Activated CD4-positive, alpha-beta T cell treated with anti-CD3 and anti-CD28 coated beads, Interleukin-2, amount 10 ng/mL, durations not matched to agents 24 days and 14 days (primary cell): ENCODE results near the gene SIGLEC12. TPM values are rescaled to one million over a fixed set of nuclear protein-coding genes. Genes with fewer than 3 reads are reported as not detected.

Source experiments
- DNase-seq: peaks from one replicate; pipeline ENCODE4 v3.0.0; 2022
- H3K27ac Mint-ChIP-seq: one replicate; pipeline ENCODE4 v1.8.0; 2022; ENCODE audit warnings: mild to moderate bottlenecking, mixed read lengths
- H3K27me3 Mint-ChIP-seq: one replicate; pipeline ENCODE4 v1.8.0; 2022; ENCODE audit warnings: mixed read lengths
- H3K36me3 Mint-ChIP-seq: one replicate; pipeline ENCODE4 v1.8.0; 2022; ENCODE audit warnings: low read depth, mild to moderate bottlenecking, mixed read lengths
- H3K4me1 Mint-ChIP-seq: one replicate; pipeline ENCODE4 v1.8.0; 2021; ENCODE audit warnings: mixed read lengths
- H3K4me3 Mint-ChIP-seq: one replicate; pipeline ENCODE4 v1.8.0; 2022; ENCODE audit warnings: mild to moderate bottlenecking, moderate library complexity, mixed read lengths
- H3K9me3 Mint-ChIP-seq: one replicate; pipeline ENCODE4 v1.8.0; 2021; ENCODE audit warnings: mixed read lengths
- intact Hi-C: fragments of 100-400 bp; cut with micrococcal nuclease; formaldehyde crosslinking; loops from one replicate; pipeline ENCODE4 v1.15.1; 2023
- total RNA-seq: library from RNA; stranded (reverse); gene quantifications from 2 replicates; pipeline ENCODE4 v1.2.3, GENCODE V29; 2022

SIGLEC12 gene
- total RNA-seq, 1 donor from 2014 or later: 0.98 TPM

DNA sequence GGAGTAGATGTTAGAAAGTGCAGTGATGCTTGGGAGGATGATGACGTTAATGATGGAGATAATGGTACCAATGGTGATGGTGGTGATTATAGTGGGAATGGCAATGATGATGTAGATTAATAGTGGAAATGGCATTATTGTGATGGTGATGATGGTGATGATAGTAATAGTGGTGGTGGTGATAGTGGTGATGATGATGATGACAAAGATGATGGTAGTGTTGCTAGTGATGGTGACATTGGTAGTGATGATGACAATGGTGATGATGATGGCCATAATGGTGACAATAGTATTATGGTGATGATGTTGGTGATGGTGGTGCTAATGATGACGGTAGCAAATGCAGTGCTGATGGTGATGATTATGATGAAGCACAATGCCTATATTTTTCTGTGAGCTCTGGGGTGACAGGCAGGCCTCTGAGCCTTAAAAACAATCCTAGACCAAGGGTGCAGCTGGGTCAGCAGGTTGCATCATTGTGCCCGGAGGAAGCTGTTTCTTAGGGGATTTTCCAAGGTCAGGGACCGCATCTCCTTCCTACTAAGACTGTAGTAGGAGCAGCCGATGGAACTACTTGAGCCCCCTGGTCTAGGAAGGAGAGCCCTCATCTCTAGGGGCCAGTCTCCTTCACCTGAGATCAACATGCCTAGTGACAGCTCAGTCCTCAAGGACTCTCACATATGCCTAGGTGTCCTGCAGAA, 15.5 kb downstream of the SIGLEC12 start:
- Mint-ChIP-seq H3K4me3 (no peak overlapping the region), H3K27me3 (no peaks in the 10 kb centered on the region)
- intact Hi-C loops: no loop called here

DNA sequence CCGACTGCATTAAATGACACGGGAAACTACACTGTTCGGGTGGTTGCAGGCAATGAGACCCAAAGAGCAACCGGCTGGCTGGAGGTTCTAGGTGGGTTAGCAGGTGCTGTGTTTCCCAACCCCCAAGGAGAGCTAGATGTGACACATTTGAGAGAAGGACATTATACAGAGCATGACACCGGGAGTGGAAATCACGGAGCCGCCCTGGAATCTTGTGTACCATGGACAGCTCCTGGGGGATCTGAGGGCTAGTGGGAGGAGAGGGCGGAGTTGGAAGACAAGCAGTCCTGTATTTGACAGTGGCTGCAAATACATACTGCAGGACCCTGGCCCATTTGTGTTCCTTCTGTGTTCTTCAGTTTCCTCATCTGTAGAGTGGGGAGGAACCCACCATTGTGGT, 21.0 kb downstream of the SIGLEC12 start:
- no peak overlapping the region for H3K27ac Mint-ChIP-seq
- peaks cover 27% of the 10 kb centered on the region for H3K4me1 Mint-ChIP-seq
- no peak overlapping the region for H3K4me3 Mint-ChIP-seq
- no peak for DNase-seq
- H3K9me3 Mint-ChIP-seq: no peaks in the 10 kb centered on the region
- peaks cover 2% of the 10 kb centered on the region for H3K27me3 Mint-ChIP-seq
- intact Hi-C loops: no loop called here
- H3K36me3 Mint-ChIP-seq: no peaks in the 10 kb centered on the region

More for the DNA sequence above, 15.5 kb downstream of the SIGLEC12 start:
- peaks cover 4% of the 10 kb centered on the region for H3K36me3 Mint-ChIP-seq
- peaks cover 15% of the 10 kb centered on the region for H3K9me3 Mint-ChIP-seq
- no peak overlapping the region for H3K27ac Mint-ChIP-seq
- peaks cover 11% of the 10 kb centered on the region for H3K4me1 Mint-ChIP-seq
- DNase-seq: no peak

DNA sequence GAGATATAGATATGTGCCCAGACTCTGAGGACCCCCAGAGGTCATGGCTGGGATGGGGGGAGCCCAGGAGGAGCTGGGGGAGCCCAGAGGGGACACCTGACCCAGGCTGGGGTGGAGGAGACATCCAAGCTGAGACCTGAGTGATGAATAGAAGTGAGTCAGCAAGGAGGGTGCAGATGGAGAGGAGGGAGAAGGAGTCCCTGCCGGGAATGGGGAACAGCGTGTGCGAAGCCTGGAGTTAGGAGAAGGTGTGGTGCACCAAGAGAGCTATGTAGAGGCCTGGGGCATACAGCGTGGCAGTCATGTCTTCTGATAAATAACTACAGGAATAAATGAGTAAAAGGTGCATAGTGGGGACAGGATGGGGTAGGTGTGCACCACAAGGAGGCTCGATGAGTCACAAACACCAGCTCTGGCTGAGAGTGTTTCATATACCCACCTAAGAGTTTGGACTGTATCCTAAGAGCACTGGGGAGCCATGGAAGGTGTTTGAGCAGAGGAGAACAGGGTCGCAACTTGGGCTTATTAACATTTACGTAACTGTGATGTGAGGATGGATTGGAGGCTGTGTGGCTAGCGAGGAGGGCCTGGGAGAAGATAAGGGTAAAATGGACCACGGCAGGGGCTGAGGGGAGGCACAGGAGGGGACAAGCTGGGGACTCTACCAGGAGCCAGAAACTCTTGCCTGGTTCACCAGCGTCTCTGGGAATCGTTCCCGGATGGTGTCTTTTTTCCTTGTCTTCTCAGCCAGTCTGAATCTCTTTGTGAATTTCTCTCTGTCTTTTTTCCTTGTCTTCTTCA, 21.9 kb downstream of the SIGLEC12 start:
- peak overlapping the region; percentile 71 for H3K27ac Mint-ChIP-seq
- H3K36me3 Mint-ChIP-seq: no peaks in the 10 kb centered on the region
- peaks cover 28% of the 10 kb centered on the region for H3K4me1 Mint-ChIP-seq
- DNase-seq: no peak
- H3K4me3 Mint-ChIP-seq: peak overlapping the region; percentile 13
- peaks cover 2% of the 10 kb centered on the region for H3K27me3 Mint-ChIP-seq
- no peaks in the 10 kb centered on the region for H3K9me3 Mint-ChIP-seq
- intact Hi-C loops: loop anchor here (1.0 to 2.0 kb wide), 3 partner anchors 10 to 115 kb away; no protein-coding TSS in a partner anchor

DNA sequence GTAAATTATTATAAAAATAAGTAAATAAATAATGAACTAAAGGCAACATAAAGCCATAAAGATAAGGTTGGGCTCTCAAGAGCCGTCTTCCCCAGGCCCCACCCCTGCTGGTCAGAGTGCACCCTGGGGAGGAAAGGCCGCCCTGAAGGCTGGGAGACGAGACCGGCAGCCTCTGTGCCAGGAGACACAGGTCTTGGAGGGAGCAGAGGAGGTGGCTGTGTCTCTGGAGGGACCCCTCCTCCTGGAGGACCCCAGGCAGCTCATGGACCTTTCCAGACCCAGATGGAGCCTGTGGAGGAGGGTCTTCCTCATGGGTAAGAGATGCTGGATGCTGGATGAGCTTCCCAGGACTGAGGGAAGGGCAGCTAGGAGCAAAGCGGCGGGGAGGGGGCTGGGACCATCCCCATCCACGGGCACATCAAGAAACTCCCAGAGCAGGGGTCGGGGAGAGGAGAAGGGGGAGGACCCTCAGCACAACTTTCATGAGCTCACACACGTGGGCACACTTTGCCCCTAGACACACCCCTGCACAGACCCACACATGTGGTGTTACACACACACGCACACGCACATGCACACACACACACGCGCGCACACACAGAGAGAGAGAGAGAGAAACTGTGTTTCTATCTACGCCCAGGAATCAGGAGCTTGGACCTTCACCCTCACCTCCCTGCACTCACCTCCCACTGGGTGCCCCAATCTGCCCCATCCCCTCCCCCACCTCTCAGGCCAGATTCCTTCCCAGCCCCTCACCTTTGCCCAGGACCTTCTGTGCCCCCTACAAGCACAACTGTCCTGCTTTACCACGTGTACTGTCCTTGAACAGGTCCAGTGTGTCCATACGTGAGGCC, 23.0 kb downstream of the SIGLEC12 start, which contains the start of gene CEACAM18:
Gene CEACAM18 (plus strand): TSS at position 159 of the 854 bp plus-strand sequence.
- H3K27ac Mint-ChIP-seq: peak within 1 kb of the TSS; percentile 74
- no peak for DNase-seq
- H3K4me3 Mint-ChIP-seq: peak within 1 kb of the TSS; percentile 13

DNA sequence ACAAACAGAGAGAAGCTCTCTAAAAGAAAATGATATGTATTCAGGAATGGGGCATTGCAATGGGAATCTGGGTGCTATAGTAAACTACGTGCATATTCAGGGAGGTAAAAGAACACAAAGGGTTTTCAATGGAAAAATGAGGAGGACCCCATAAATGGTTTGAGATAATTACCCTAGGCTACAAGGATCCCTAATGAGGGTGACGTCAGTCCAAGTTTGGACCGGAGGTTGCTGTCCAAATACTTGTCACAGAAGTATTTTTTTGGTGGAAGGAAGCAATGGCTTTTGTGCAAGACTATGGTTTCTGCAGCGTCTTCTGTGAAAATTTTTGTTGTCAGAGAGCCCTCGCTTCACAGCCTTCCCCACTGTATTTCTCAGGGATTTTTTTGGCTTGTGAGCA, 24.3 kb downstream of the SIGLEC12 start:
- no peaks in the 10 kb centered on the region for H3K9me3 Mint-ChIP-seq
- no peak overlapping the region for H3K27ac Mint-ChIP-seq
- H3K27me3 Mint-ChIP-seq: peaks cover 4% of the 10 kb centered on the region
- intact Hi-C loops: no loop called here
- H3K4me3 Mint-ChIP-seq: no peak overlapping the region
- H3K4me1 Mint-ChIP-seq: peaks cover 41% of the 10 kb centered on the region
- no peaks in the 10 kb centered on the region for H3K36me3 Mint-ChIP-seq
- DNase-seq: no peak

More for the DNA sequence above, 23.0 kb downstream of the SIGLEC12 start, which contains the start of gene CEACAM18:
- intact Hi-C loops: loop anchor here (1.0 to 2.0 kb wide), 3 partner anchors 11 to 116 kb away; no protein-coding TSS in a partner anchor
- no peaks in the 10 kb centered on the region for H3K36me3 Mint-ChIP-seq
- peaks cover 4% of the 10 kb centered on the region for H3K27me3 Mint-ChIP-seq
- H3K9me3 Mint-ChIP-seq: no peaks in the 10 kb centered on the region
- peaks cover 31% of the 10 kb centered on the region for H3K4me1 Mint-ChIP-seq

DNA sequence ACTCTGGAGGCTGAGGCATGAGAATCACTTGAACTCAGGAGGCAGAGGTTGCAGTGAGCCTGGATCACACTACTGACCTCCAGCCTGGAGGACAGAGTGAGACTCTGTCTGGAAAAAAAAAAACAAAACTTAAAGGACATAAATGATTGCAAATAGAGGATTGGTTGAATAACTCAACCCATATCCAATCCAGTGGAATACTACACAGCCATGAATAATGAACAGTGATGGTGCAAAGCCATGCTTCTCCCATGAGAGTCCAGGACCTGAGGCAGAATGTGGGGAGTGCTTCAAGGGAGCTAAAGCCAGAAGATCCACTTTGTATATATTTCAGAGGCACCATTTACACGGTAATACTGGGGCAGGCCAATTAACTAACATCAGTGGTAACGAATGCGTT, 25.4 kb downstream of the SIGLEC12 start:
- Mint-ChIP-seq H3K27ac (no peak overlapping the region), H3K4me3 (no peak overlapping the region), H3K9me3 (no peaks in the 10 kb centered on the region), H3K4me1 (peaks cover 46% of the 10 kb centered on the region), H3K36me3 (no peaks in the 10 kb centered on the region), H3K27me3 (peaks cover 4% of the 10 kb centered on the region)
- intact Hi-C loops: no loop called here
- DNase-seq: no peak

DNA sequence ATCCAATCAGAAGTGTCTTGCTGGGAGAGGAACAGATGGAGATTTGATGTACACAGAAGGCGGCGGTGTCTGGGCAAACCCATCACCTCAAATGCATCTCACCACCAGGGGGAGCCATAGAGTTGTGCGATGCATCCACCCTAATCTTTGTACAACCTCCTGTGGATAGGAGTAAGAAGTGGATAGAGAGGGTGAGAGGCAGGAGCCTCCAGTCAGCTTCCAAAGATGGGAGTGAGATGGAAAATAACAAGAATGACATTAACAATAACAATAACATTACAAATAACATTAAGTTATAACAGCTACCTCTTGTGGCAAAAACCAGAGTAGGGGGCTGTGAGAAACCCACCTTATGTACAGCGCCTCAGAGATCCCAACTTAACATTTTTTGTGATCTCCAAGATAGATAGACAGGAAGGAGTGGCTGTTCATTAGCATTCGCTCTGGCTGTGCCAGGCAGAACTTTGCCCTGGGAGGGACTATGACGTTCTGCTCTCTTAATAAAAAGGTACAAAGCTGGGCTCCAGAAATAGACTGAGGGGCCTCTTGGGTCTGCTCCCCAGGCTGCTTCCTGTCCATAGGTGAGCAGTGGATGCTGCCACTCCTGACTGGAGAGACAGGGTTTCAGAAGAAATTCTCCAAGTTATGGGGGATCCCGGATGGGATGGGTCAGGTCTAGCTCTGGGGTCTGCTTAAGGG, 28.4 kb downstream of the SIGLEC12 start:
- intact Hi-C loops: loop anchor here (1.0 to 2.0 kb wide), 4 partner anchors 16 to 184 kb away; no protein-coding TSS in a partner anchor
- no peak overlapping the region for H3K27ac Mint-ChIP-seq
- no peak overlapping the region for H3K4me3 Mint-ChIP-seq
- peak; percentile 94 for DNase-seq
- H3K4me1 Mint-ChIP-seq: peaks cover 33% of the 10 kb centered on the region
- peaks cover 7% of the 10 kb centered on the region for H3K27me3 Mint-ChIP-seq
- no peaks in the 10 kb centered on the region for H3K9me3 Mint-ChIP-seq
- no peaks in the 10 kb centered on the region for H3K36me3 Mint-ChIP-seq

DNA sequence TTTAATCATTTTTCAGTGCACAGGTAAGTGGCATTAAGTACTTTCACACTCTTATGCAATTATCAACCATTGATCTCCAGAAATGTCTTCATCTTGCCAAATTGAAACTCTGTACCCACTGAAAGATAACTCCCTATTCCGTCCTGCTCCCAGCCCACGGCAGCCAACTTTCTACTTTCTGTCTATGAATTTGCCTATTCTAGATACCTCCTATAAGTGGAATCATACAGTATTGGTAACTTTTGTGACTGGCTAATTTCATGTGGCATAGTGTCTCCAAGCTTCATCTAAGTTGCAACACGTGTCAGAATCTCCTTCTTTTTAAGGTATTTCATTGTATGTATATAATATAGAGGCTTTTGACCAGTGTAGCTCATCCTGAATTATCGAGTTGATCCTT, 29.0 kb downstream of the SIGLEC12 start:
- intact Hi-C loops: loop anchor here (1.0 to 2.0 kb wide), 4 partner anchors 16 to 184 kb away; no protein-coding TSS in a partner anchor
- peaks cover 10% of the 10 kb centered on the region for H3K27me3 Mint-ChIP-seq
- H3K27ac Mint-ChIP-seq: no peak overlapping the region
- H3K36me3 Mint-ChIP-seq: no peaks in the 10 kb centered on the region
- peaks cover 38% of the 10 kb centered on the region for H3K4me1 Mint-ChIP-seq
- no peaks in the 10 kb centered on the region for H3K9me3 Mint-ChIP-seq
- no peak overlapping the region for H3K4me3 Mint-ChIP-seq
- DNase-seq: no peak

DNA sequence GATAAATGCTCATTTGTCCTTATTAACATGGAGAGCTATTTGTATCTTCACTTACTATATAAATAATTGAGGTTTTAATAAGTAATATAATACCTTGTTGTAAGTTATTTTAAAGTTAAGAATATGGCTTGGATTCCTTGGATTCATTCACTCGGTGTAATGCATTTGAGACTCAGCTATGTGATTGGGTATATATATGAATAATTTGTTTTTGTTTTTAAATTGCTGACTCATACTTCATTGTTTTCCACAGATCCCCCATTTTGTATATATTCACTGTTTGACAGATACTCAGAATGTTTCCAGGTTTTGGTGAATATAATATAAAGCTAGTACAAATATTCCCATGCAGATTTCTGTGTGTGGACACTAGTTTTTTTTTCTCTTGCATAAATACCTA, 30.1 kb downstream of the SIGLEC12 start:
- no peaks in the 10 kb centered on the region for H3K9me3 Mint-ChIP-seq
- DNase-seq: no peak
- peaks cover 42% of the 10 kb centered on the region for H3K4me1 Mint-ChIP-seq
- intact Hi-C loops: no loop called here
- no peak overlapping the region for H3K27ac Mint-ChIP-seq
- peaks cover 17% of the 10 kb centered on the region for H3K27me3 Mint-ChIP-seq
- no peak overlapping the region for H3K4me3 Mint-ChIP-seq
- H3K36me3 Mint-ChIP-seq: no peaks in the 10 kb centered on the region

DNA sequence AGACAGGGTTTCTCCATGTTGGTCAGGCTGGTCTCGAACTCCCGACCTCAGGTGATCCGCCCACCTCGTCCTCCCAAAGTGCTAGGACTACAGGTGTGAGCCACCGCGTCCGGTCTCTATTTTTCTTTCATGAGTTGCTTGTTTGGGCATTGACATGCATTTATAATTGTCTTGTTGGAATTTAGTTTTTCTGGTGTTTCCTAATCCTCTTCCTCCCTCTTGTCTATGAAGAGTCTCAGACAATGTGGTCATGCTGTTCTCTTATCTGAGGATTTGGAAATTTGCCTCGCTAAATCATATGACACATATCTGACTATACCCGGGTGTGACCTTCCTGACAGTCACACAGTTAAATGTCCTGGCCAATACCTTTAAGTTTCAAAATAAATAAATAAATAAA, 30.6 kb downstream of the SIGLEC12 start:
- Mint-ChIP-seq H3K27ac (no peak overlapping the region), H3K4me3 (no peak overlapping the region), H3K9me3 (no peaks in the 10 kb centered on the region), H3K27me3 (peaks cover 21% of the 10 kb centered on the region), H3K36me3 (no peaks in the 10 kb centered on the region), H3K4me1 (peaks cover 47% of the 10 kb centered on the region)
- intact Hi-C loops: no loop called here
- DNase-seq: no peak

DNA sequence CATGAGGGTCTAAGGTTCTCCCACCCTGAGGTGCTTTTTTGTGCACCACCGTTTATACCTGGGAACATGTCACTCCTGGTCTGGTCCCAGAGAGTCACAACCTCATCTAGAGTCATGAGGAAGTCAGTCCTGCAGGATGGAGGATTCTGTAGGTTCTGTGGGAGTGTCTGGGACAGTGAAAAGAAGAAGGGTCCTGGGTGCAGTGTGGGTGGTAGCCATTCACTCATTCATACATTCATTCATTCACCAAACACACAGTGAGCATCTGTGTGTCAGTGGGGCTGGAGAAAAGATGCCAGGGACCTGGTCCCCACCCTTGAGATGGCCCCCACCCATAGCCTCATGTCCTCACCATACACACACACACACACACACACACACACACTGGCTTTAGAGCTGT, 32.0 kb downstream of the SIGLEC12 start:
- no peaks in the 10 kb centered on the region for H3K36me3 Mint-ChIP-seq
- peaks cover 30% of the 10 kb centered on the region for H3K27me3 Mint-ChIP-seq
- intact Hi-C loops: no loop called here
- H3K27ac Mint-ChIP-seq: no peak overlapping the region
- peaks cover 45% of the 10 kb centered on the region for H3K4me1 Mint-ChIP-seq
- no peak overlapping the region for H3K4me3 Mint-ChIP-seq
- H3K9me3 Mint-ChIP-seq: no peaks in the 10 kb centered on the region
- DNase-seq: no peak

DNA sequence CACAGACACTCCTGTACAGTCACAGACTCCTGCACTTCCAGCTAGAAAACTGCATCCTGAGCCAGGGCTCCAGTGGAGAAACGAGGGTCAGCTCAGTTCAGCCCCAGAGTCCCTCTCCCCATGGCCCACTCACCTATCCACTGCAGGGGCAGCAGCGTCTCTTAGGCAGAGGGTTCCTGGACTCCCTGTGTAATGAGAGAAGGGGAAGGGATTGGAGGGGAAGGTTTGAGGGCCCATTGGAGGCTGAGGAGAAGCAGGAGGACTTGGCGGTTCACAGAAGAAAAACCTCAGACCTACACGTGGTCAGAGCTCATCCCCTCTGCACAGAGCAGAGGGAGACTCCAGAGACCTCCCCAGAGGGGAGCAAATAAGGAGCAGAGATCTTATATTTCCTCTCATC, 32.4 kb downstream of the SIGLEC12 start:
- intact Hi-C loops: no loop called here
- no peaks in the 10 kb centered on the region for H3K36me3 Mint-ChIP-seq
- H3K9me3 Mint-ChIP-seq: no peaks in the 10 kb centered on the region
- peaks cover 31% of the 10 kb centered on the region for H3K27me3 Mint-ChIP-seq
- no peak for DNase-seq
- H3K4me1 Mint-ChIP-seq: peaks cover 46% of the 10 kb centered on the region
- H3K4me3 Mint-ChIP-seq: no peak overlapping the region
- no peak overlapping the region for H3K27ac Mint-ChIP-seq

DNA sequence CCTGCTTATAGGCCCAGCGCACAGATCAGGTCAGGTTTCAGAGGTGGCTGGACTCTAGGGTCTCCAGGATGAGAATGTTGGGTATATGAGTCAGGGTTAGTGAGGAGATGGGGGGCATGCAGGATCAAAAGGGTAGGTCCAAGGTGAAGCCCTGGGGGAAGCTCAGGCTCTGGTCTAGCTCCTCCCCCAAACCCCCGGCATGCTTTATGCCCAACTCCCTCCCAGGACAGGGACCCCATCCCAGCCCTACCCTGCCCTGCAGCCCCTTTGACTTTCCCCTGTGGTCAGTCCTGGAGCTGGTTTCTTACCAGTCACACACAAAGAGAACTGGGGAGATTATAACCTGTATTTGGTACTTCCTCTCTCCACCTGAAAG, 33.1 kb downstream of the SIGLEC12 start:
- intact Hi-C loops: no loop called here
- DNase-seq: no peak
- Mint-ChIP-seq H3K4me3 (peak overlapping the region; percentile 20), H3K9me3 (no peaks in the 10 kb centered on the region), H3K4me1 (peaks cover 45% of the 10 kb centered on the region), H3K36me3 (no peaks in the 10 kb centered on the region), H3K27me3 (peaks cover 33% of the 10 kb centered on the region), H3K27ac (peak overlapping the region; percentile 1)
